ENCODE data around the gene CGNL1.

Gene CGNL1

DNA sequence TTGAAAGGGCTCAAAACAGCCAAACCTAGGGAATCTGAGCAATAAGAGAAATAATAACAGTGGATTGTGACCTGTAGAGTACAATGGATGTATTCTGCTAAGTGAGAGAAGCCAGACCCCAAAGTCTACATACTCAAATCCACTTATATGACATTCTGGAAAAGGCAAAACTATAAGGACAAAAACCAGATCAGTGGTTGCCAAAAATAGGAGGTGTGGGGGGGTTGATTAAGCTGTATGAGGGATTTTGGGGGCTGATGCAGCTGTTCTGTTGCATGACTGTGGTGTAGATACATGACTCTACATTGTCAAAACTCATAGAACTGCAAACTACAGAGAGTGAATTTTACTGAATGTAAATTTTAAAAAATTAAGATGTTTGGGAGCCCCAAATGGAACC is 20.1 kb upstream of the CGNL1 start:
- TF ChIP-seq, protein P1, sequence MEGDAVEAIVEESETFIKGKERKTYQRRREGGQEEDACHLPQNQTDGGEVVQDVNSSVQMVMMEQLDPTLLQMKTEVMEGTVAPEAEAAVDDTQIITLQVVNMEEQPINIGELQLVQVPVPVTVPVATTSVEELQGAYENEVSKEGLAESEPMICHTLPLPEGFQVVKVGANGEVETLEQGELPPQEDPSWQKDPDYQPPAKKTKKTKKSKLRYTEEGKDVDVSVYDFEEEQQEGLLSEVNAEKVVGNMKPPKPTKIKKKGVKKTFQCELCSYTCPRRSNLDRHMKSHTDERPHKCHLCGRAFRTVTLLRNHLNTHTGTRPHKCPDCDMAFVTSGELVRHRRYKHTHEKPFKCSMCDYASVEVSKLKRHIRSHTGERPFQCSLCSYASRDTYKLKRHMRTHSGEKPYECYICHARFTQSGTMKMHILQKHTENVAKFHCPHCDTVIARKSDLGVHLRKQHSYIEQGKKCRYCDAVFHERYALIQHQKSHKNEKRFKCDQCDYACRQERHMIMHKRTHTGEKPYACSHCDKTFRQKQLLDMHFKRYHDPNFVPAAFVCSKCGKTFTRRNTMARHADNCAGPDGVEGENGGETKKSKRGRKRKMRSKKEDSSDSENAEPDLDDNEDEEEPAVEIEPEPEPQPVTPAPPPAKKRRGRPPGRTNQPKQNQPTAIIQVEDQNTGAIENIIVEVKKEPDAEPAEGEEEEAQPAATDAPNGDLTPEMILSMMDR (IDR thresholded peaks at IDR 0.05; ENCODE audit: borderline replicate concordance, control extremely low read depth, extremely low read depth, insufficient read depth, missing control alignments), result no peak
- in situ Hi-C loops (cut with MboI; ENCODE audit: low sequenced_read_pairs, unreplicated experiment), result no loop called here
- DNase-seq (ENCODE audit: low spot score), result no peak

DNA sequence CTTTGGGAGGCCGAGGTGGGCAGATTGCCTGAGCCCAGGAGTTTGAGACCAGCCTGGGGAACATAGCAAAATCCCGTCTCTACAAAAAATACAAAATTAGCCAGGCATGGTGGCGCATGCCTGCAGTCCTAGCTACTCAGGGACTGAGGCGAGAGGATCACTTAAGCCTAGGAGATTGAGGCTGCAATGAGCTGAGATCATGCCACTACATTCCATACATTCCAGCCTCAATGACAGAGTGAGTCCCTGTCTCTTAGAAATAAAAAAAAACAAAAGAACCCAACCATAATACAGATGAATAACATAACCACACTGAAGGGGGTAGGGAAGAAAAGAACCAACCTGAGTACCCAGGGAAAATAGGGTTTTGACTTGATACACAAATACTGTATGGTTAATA is 19.7 kb upstream of the CGNL1 start:
- DNase-seq (ENCODE audit: low spot score), result no peak
- in situ Hi-C loops (cut with MboI; ENCODE audit: low sequenced_read_pairs, unreplicated experiment), result no loop called here
- TF ChIP-seq, protein P1 (IDR thresholded peaks at IDR 0.05; ENCODE audit: borderline replicate concordance, control extremely low read depth, extremely low read depth, insufficient read depth, missing control alignments), result no peak

DNA sequence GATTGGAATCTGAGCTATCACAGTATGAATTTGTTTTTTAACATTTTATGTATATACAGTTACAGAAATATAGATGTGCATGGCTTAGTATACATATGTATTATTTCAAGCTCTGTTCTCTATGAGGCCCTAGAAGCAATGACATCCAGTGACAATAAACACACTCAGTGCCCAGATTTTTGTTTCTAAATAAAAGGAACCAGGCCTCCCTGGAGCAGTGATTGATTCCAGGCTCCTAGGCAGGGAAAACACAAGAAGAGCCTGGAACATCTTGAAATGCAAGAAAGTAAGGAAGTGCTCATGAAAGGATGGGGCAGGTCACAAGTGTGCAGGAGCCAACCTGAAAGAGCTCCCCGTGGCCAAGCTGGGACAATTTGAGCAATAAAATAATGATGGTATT is 18.5 kb upstream of the CGNL1 start:
- no peak for DNase-seq (ENCODE audit: low spot score)
- TF ChIP-seq, protein P1 (IDR thresholded peaks at IDR 0.05; ENCODE audit: borderline replicate concordance, control extremely low read depth, extremely low read depth, insufficient read depth, missing control alignments), result no peak
- in situ Hi-C loops (cut with MboI; ENCODE audit: low sequenced_read_pairs, unreplicated experiment), result no loop called here

DNA sequence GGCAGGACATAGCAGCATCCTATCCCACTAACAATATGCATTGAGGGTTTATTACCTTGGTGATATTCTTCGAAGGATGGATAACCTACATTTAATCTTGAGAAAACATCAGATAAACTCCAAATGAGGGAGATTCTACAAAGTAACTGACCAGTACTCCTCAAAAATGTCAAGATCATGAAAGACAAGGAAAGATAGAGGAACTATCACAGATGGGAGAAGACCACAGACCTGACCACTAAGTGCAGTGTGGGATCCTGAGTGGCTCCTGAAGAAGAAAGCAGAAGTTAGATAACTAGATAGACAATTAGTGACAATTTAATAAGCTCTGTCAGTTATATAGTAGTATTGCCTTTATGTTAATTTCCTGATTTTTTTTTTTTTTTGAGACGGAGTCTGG is 17.7 kb upstream of the CGNL1 start:
- TF ChIP-seq, protein P1 (IDR thresholded peaks at IDR 0.05; ENCODE audit: borderline replicate concordance, control extremely low read depth, extremely low read depth, insufficient read depth, missing control alignments), result no peak
- DNase-seq (ENCODE audit: low spot score), result no peak
- in situ Hi-C loops (cut with MboI; ENCODE audit: low sequenced_read_pairs, unreplicated experiment), result no loop called here

DNA sequence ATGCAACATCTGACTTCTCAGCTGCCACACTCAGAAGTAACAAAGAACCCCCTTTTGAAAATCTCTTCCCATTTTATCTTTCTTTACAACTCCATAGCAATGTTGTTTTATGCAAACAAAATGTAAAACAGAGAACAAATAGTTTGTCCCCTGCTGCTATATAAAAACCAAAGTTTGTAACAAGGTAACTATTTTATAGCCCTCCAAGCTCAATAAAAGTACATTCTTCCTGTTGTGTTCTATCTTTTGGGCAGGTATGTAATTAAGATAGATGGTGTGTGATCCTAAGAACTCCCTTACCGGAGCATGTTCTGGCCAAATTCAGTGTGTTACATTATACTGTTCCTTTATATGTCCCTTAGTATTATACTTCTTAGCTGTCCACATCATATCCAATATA is 12.6 kb upstream of the CGNL1 start:
- in situ Hi-C loops (cut with MboI; ENCODE audit: low sequenced_read_pairs, unreplicated experiment), result no loop called here
- TF ChIP-seq, protein P1 (IDR thresholded peaks at IDR 0.05; ENCODE audit: borderline replicate concordance, control extremely low read depth, extremely low read depth, insufficient read depth, missing control alignments), result no peak
- DNase-seq (ENCODE audit: low spot score), result no peak

DNA sequence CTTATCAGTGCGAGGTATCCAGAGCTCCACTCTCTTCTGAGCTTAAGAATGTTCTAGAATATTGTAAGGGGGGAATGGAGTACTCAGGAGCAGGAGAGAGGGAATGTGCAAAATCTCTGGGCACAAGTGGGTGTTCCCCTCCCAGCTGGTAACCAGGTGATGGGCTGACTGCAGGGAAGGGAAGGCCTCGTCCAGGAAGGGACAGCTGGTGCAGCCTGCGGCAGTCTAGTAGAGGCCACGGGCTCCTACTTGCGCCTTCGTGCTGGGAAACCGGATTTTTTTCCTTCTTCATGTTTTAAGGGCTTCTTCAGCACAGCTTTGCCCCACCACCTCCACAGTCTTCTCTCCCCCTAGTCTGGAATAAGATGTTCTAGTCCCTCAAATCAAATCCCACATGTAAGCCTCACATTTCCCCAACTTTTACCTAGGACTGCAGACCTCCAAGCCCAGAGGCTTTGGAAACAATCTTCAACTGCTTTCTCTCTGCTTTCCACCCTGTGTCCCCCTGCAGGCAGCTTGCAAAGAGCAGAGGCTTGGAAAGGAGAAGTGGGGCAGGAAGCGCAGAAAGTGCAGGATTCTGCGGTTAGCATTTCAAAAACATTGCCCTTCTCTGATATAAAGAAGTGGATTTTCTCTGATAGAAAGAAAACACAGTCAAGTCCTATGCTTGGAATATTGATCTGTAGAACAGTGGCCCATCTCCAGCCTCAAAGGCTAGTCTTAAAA is 11.9 kb upstream of the CGNL1 start:
- DNase-seq (ENCODE audit: low spot score), result no peak
- TF ChIP-seq, protein P1 (IDR thresholded peaks at IDR 0.05; ENCODE audit: borderline replicate concordance, control extremely low read depth, extremely low read depth, insufficient read depth, missing control alignments), result no peak
- in situ Hi-C loops (cut with MboI; ENCODE audit: low sequenced_read_pairs, unreplicated experiment), result no loop called here
